GM23338 (cell line): ENCODE results near the gene SNRPN. TPM values are rescaled to one million over a fixed set of nuclear protein-coding genes. Genes with fewer than 3 reads are reported as not detected.

Experiments
- ATAC-seq: fragments of 200-7000 bp; cut with Tn5 transposase; 3 replicates; pipeline ENCODE4 v1.9.1; 2020
- DNase-seq: peaks from one replicate; pipeline ENCODE4 v3.0.0-alpha.2; 2015; ENCODE audit warnings: low spot score
- H2AFZ ChIP-seq: fragments of 200-600 bp; sonication (generic); 2 replicates; pipeline ENCODE4 v1.8.0; 2016; ENCODE audit warnings: antibody characterized with exemption, mild to moderate bottlenecking, moderate library complexity
- H3F3A ChIP-seq: fragments of 200-600 bp; sonication (generic); replicated peaks from 2 replicates; pipeline ENCODE4 v1.8.0; 2017; ENCODE audit warnings: antibody characterized with exemption, mixed run types, low read depth
- H3K27ac ChIP-seq: fragments of 200-600 bp; sonication (generic); 2 replicates; pipeline ENCODE4 v1.6.1; 2016; ENCODE audit warnings: low read depth
- H3K27me3 ChIP-seq: fragments of 200-600 bp; sonication (generic); 2 replicates; pipeline ENCODE4 v1.8.0; 2016; ENCODE audit warnings: mild to moderate bottlenecking, mixed run types, moderate library complexity; ENCODE audit not compliant: insufficient read depth
- H3K36me3 ChIP-seq: fragments of 200-600 bp; sonication (generic); 2 replicates; pipeline ENCODE4 v1.8.0; 2016; ENCODE audit warnings: mild to moderate bottlenecking; ENCODE audit not compliant: insufficient read depth
- H3K4me1 ChIP-seq: fragments of 200-600 bp; sonication (generic); 2 replicates; pipeline ENCODE4 v1.8.0; 2016; ENCODE audit warnings: mild to moderate bottlenecking, moderate library complexity; ENCODE audit not compliant: insufficient read depth
- H3K4me2 ChIP-seq: fragments of 200-600 bp; sonication (generic); 2 replicates; pipeline ENCODE4 v1.7.1; 2017; ENCODE audit warnings: mixed run types
- H3K4me3 ChIP-seq: fragments of 200-600 bp; sonication (generic); 2 replicates; pipeline ENCODE4 v1.6.1; 2016; ENCODE audit warnings: mixed run types
- H3K79me2 ChIP-seq: fragments of 200-600 bp; sonication (generic); replicated peaks from 2 replicates; pipeline ENCODE4 v1.8.0; 2017; ENCODE audit warnings: mild to moderate bottlenecking; ENCODE audit not compliant: insufficient read depth
- H3K9me2 ChIP-seq: fragments of 200-600 bp; sonication (generic); 2 replicates; pipeline ENCODE4 v1.8.0; 2017; ENCODE audit not compliant: insufficient read depth
- H4K20me1 ChIP-seq: fragments of 200-600 bp; sonication (generic); replicated peaks from 2 replicates; pipeline ENCODE4 v1.8.0; 2017; ENCODE audit warnings: mild to moderate bottlenecking; ENCODE audit not compliant: insufficient read depth
- H3K27ac Mint-ChIP-seq: 2 replicates; pipeline ENCODE4 v1.8.0; 2020; ENCODE audit warnings: inconsistent platforms, mild to moderate bottlenecking, moderate library complexity, mixed read lengths
- H3K27me3 Mint-ChIP-seq: 3 replicates; pipeline ENCODE4 v1.8.0; 2022; ENCODE audit warnings: low read depth, mild to moderate bottlenecking, moderate library complexity, mixed read lengths, inconsistent platforms; ENCODE audit not compliant: insufficient read depth, poor library complexity
- H3K36me3 Mint-ChIP-seq: 3 replicates; pipeline ENCODE4 v1.8.0; 2021; ENCODE audit warnings: low read depth, mild to moderate bottlenecking, inconsistent platforms, moderate library complexity, mixed read lengths
- H3K4me1 Mint-ChIP-seq: 3 replicates; pipeline ENCODE4 v1.8.0; 2020; ENCODE audit warnings: mild to moderate bottlenecking, inconsistent platforms, mixed read lengths
- H3K4me3 Mint-ChIP-seq: 3 replicates; pipeline ENCODE4 v1.8.0; 2021; ENCODE audit warnings: moderate library complexity, mild to moderate bottlenecking, inconsistent platforms, mixed read lengths
- H3K9me3 Mint-ChIP-seq: 3 replicates; pipeline ENCODE4 v1.8.0; 2020; ENCODE audit warnings: moderate library complexity, mild to moderate bottlenecking, inconsistent platforms, mixed read lengths
- CREB1 ChIP-seq: fragments of 250-450 bp; sonication (Bioruptor Pico); IDR thresholded peaks from 2 replicates; pipeline ENCODE4 v1.5.0; 2020; ENCODE audit warnings: low read depth, mild to moderate bottlenecking, moderate library complexity
- CTCF ChIP-seq, 2 experiments: fragments of 200-600 bp in 1 of 2; sonication (generic) in 1 of 2; conservative IDR thresholded peaks; 2 replicates each; pipeline versions ENCODE4 v1.5.1 to v1.6.1; 2016 to 2017; ENCODE audit warnings: antibody characterized with exemption in 2 of 2, low read depth in 2 of 2, mild to moderate bottlenecking in 2 of 2, moderate library complexity in 1 of 2
- ETS1 ChIP-seq: IDR thresholded peaks from 2 replicates; pipeline ENCODE4 v1.6.1; 2016; ENCODE audit warnings: antibody characterized with exemption
- EZH2 ChIP-seq: fragments of 200-600 bp; sonication (generic); IDR thresholded peaks from one replicate; pipeline ENCODE4 v1.8.0; 2017; ENCODE audit warnings: antibody characterized with exemption, mild to moderate bottlenecking, low read depth; ENCODE audit not compliant: unreplicated experiment
- EZH2phosphoT487 ChIP-seq: fragments of 200-600 bp; sonication (generic); IDR thresholded peaks from one replicate; pipeline ENCODE4 v1.8.1; 2018; ENCODE audit warnings: antibody characterized with exemption; ENCODE audit not compliant: unreplicated experiment
- JUNB ChIP-seq: IDR thresholded peaks from one replicate; pipeline ENCODE4 v1.6.1; 2016; ENCODE audit warnings: antibody characterized with exemption; ENCODE audit not compliant: unreplicated experiment
- NANOG ChIP-seq: IDR thresholded peaks from 2 replicates; pipeline ENCODE4 v1.6.1; 2016; ENCODE audit warnings: antibody characterized with exemption, borderline replicate concordance
- POLR2AphosphoS5 ChIP-seq: IDR thresholded peaks from 2 replicates; pipeline ENCODE4 v1.6.1; 2016; ENCODE audit warnings: antibody characterized with exemption, low read depth
- REST ChIP-seq: IDR thresholded peaks from one replicate; pipeline ENCODE4 v1.6.1; 2018; ENCODE audit warnings: antibody characterized with exemption; ENCODE audit not compliant: unreplicated experiment
- STAT1 ChIP-seq: IDR thresholded peaks from one replicate; pipeline ENCODE4 v1.6.1; 2016; ENCODE audit warnings: antibody characterized with exemption; ENCODE audit not compliant: unreplicated experiment
- ZNF114 ChIP-seq: fragments of 250-450 bp; sonication (Bioruptor Pico); IDR thresholded peaks from 2 replicates; pipeline ENCODE4 v1.5.0; 2020; ENCODE audit warnings: mild to moderate bottlenecking, moderate library complexity
- ZNF331 ChIP-seq: fragments of 250-450 bp; sonication (Bioruptor Pico); IDR thresholded peaks from 2 replicates; pipeline ENCODE4 v1.5.0; 2020; ENCODE audit warnings: low read depth, mild to moderate bottlenecking, moderate library complexity
- ZNF462 ChIP-seq: fragments of 250-450 bp; sonication (Bioruptor Pico); IDR thresholded peaks from 2 replicates; pipeline ENCODE4 v1.5.0; 2020; ENCODE audit warnings: mild to moderate bottlenecking, moderate library complexity
- polyA plus RNA-seq: library from polyadenylated mRNA; unstranded; fragments of >200 nt; fragmentation: Nextera tagmentation; extraction: Ambion mirVana; gene quantifications from 2 replicates; pipeline ENCODE4 v1.2.1, GENCODE V29; 2016
- total RNA-seq: library from RNA; depleted of rRNA; stranded (reverse); fragments of >200 nt; shearing (Covaris generic); gene quantifications from 2 replicates; pipeline ENCODE4 v1.2.3, GENCODE V29; 2014

Gene SNRPN
- total and polyA plus RNA-seq, 2 experiments from 2014 or later, result 919 to 966 TPM

GRCh38 chr15:24944954-24945353, 9.8 kb upstream of the SNRPN start:
- H3K27me3 Mint-ChIP-seq, result no peaks in the 10 kb centered on the region
- no peak for TF ChIP-seq CTCF (conservative IDR thresholded peaks at IDR 0.05; ENCODE audit: low read depth in 2 of 2)
- no peak for TF ChIP-seq POLR2AphosphoS5
- no peak for TF ChIP-seq ZNF462 (CRISPR knock-in tag)
- no peak for TF ChIP-seq EZH2phosphoT487
- TF ChIP-seq NANOG, result no peak
- TF ChIP-seq JUNB, result no peak
- TF ChIP-seq STAT1, result no peak
- TF ChIP-seq ETS1, result no peak
- no peak for TF ChIP-seq EZH2
- TF ChIP-seq REST, result no peak
- no peak for TF ChIP-seq CREB1 (CRISPR knock-in tag)
- no peak for TF ChIP-seq ZNF331 (CRISPR knock-in tag)
- no peak for TF ChIP-seq ZNF114 (CRISPR knock-in tag)
- Histone ChIP-seq H3K4me2 (no peak overlapping the region), H3K4me3 (no peak overlapping the region), H3F3A (0 out of 2 replicates have a peak, but pooled peaks cover under 1% of the 10 kb centered on the region), H3K36me3 (no peaks in the 10 kb centered on the region), H3K27me3 (no peaks in the 10 kb centered on the region), H4K20me1 (no peaks in the 10 kb centered on the region), H3K9me2 (peaks cover 15% of the 10 kb centered on the region; the same call in 1 of the 2 replicates), H2AFZ (no peak overlapping the region), H3K79me2 (no peaks in the 10 kb centered on the region), H3K27ac (no peak overlapping the region), H3K4me1 (no peaks in the 10 kb centered on the region)
- no peak overlapping the region for H3K27ac Mint-ChIP-seq
- DNase-seq, result no peak
- H3K36me3 Mint-ChIP-seq, result peaks cover 5% of the 10 kb centered on the region; the same call in 2 of the 3 replicates
- H3K4me3 Mint-ChIP-seq, result no peak overlapping the region
- ATAC-seq, result no peak
- peaks cover 4% of the 10 kb centered on the region; the same call in 1 of the 3 replicates for H3K4me1 Mint-ChIP-seq
- H3K9me3 Mint-ChIP-seq, result peaks cover 25% of the 10 kb centered on the region
